ENCODE measurements around the gene SURF6.

DNA sequence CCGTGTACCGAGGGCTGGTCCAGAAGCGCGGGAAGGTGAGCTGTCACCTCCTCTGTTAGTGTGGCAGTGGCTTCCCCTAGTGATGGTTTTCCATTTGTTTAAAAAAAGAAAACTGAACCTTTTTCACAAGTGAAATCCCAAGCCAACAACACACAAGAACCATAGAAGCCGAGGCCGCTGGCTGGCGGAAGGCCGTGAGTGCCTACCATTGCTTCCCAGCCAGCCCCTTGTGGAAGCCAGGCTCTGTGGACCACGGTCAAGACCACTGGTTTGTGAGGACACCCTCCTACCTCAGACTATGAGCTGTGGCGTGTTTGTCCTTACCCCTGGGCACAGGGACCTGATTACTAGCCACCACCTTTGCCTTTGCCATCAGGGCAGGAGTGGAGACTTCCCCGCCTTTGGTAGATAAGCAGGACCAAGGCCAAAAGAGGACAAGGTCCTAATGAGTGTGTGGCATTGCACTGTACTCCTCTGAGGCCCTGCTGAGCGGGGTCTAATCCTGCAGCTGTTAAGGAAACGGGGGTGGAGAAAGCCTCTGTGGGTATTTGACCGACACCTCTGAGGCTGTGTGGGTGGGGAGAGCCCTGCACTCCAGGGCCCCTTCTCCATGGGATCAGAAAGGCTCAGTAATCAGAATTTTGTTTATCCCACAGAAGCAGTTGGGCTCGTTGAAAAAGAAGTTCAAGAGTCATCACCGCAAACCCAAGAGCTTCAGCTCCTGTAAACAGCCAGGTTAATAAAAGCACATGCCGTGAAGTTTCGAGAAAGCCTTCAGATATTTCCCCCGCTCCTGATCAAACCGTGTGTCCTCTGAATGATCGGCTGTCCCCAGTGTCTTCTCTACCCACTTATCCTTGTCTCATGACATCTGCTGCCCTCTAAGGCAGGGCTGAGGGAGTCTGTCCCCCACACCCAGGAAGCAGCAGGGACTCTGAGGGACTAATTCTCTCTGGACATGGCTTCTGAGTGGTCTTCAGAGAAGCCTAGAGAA lies 24.7 kb upstream of the SURF6 start:
- TF ChIP-seq, protein P1, sequence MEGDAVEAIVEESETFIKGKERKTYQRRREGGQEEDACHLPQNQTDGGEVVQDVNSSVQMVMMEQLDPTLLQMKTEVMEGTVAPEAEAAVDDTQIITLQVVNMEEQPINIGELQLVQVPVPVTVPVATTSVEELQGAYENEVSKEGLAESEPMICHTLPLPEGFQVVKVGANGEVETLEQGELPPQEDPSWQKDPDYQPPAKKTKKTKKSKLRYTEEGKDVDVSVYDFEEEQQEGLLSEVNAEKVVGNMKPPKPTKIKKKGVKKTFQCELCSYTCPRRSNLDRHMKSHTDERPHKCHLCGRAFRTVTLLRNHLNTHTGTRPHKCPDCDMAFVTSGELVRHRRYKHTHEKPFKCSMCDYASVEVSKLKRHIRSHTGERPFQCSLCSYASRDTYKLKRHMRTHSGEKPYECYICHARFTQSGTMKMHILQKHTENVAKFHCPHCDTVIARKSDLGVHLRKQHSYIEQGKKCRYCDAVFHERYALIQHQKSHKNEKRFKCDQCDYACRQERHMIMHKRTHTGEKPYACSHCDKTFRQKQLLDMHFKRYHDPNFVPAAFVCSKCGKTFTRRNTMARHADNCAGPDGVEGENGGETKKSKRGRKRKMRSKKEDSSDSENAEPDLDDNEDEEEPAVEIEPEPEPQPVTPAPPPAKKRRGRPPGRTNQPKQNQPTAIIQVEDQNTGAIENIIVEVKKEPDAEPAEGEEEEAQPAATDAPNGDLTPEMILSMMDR (IDR thresholded peaks at IDR 0.05), result no peak
- TF ChIP-seq POLR2A (IDR thresholded peaks at IDR 0.05), result no peak
- no peak for TF ChIP-seq EP300 (IDR thresholded peaks at IDR 0.05)
